Hepatocyte (in vitro differentiated cells): ENCODE results near the gene CNOT6. TPM values are rescaled to one million over a fixed set of nuclear protein-coding genes. Genes with fewer than 3 reads are reported as not detected.

ENCODE experiments used
- DNase-seq: peaks from one replicate; pipeline ENCODE4 v3.0.0-alpha.2; 2016; ENCODE audit warnings: low spot score
- H2AFZ ChIP-seq: fragments of 200-600 bp; sonication (generic); 2 replicates; pipeline ENCODE4 v1.6.0; 2016; ENCODE audit warnings: antibody characterized with exemption, mild to moderate bottlenecking
- H3K27ac ChIP-seq: fragments of 200-600 bp; sonication (generic); 2 replicates; pipeline ENCODE4 v1.5.1; 2016; ENCODE audit warnings: mild to moderate bottlenecking
- H3K27me3 ChIP-seq: fragments of 200-600 bp; sonication (generic); 2 replicates; pipeline ENCODE4 v1.6.1; 2016
- H3K36me3 ChIP-seq: fragments of 200-600 bp; sonication (generic); replicated peaks from 2 replicates; pipeline ENCODE4 v1.5.1; 2016; ENCODE audit warnings: low read depth; ENCODE audit not compliant: insufficient read depth
- H3K4me1 ChIP-seq: fragments of 200-600 bp; sonication (generic); 2 replicates; pipeline ENCODE4 v1.5.1; 2016; ENCODE audit warnings: mild to moderate bottlenecking, moderate library complexity; ENCODE audit not compliant: insufficient read depth
- H3K4me2 ChIP-seq: fragments of 200-600 bp; sonication (generic); 2 replicates; pipeline ENCODE4 v1.6.0; 2016
- H3K4me3 ChIP-seq: fragments of 200-600 bp; sonication (generic); 2 replicates; pipeline ENCODE4 v1.5.1; 2016; ENCODE audit warnings: mild to moderate bottlenecking
- H3K79me2 ChIP-seq: fragments of 200-600 bp; sonication (generic); 2 replicates; pipeline ENCODE4 v1.6.0; 2017; ENCODE audit warnings: mild to moderate bottlenecking
- H3K9me2 ChIP-seq: fragments of 200-600 bp; sonication (generic); replicated peaks from 2 replicates; pipeline ENCODE4 v1.6.0; 2017; ENCODE audit warnings: mild to moderate bottlenecking; ENCODE audit not compliant: insufficient read depth
- H3K9me3 ChIP-seq: fragments of 200-600 bp; sonication (generic); 2 replicates; pipeline ENCODE4 v1.5.1; 2016; ENCODE audit warnings: low read depth, mild to moderate bottlenecking
- H4K20me1 ChIP-seq: fragments of 200-600 bp; sonication (generic); 2 replicates; pipeline ENCODE4 v1.6.0; 2016; ENCODE audit warnings: mild to moderate bottlenecking; ENCODE audit not compliant: insufficient read depth, poor library complexity, severe bottlenecking
- EZH2 ChIP-seq: fragments of 200-600 bp; sonication (generic); IDR thresholded peaks from 2 replicates; pipeline ENCODE4 v1.6.1; 2016; ENCODE audit warnings: antibody characterized with exemption, mild to moderate bottlenecking, borderline replicate concordance
- EZH2phosphoT487 ChIP-seq: fragments of 200-600 bp; sonication (generic); IDR thresholded peaks from one replicate; pipeline ENCODE4 v1.6.1; 2018; ENCODE audit warnings: antibody characterized with exemption, mild to moderate bottlenecking, low read depth, moderate library complexity; ENCODE audit not compliant: unreplicated experiment, severe bottlenecking
- WGBS: methylation state at CpG from one replicate; pipeline ENCODE4 v1.1.6; 2016; ENCODE audit warnings: low lambda C conversion rate; ENCODE audit errors: missing lambda C conversion rate; 5-methylcytosine and 5-hydroxymethylcytosine counted together
- polyA plus RNA-seq: library from polyadenylated mRNA; unstranded; fragments of >200 nt; fragmentation: Nextera tagmentation; extraction: Ambion mirVana; gene quantifications from 2 replicates; pipeline ENCODE4 v1.2.1, GENCODE V29; 2016
- total RNA-seq: library from RNA; depleted of rRNA; stranded (reverse); fragments of >200 nt; gene quantifications from 2 replicates; pipeline ENCODE4 v1.2.3, GENCODE V29; 2014
- TF ChIP-seq, protein P1 (sequence below): fragments of 200-600 bp; sonication (generic); IDR thresholded peaks from 2 replicates; pipeline ENCODE4 v1.5.1; 2016; ENCODE audit warnings: antibody characterized with exemption, mild to moderate bottlenecking; ENCODE audit not compliant: poor library complexity

The CNOT6 gene
- total and polyA plus RNA-seq, 2 experiments from 2014 or later, result 12.0 to 24.1 TPM

DNA sequence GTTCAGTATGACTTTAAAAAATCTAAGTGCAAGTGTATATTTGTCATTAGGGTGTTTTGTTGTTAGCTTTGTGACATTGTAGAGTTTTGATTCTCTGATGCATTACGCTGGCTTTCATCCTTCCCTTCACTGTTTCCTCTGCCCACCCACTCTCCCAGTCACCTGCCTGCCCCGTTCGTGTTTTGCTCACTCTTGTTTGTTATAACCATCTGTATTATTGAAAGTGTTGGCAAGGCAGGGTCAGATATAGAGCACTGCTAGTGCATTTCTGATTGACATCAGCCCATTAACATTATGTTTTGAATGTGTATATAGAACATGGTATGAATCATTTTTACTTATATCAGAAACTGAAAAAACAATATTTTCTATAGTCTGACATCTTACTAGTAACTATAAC lies 69.8 kb downstream of the CNOT6 start:
- Histone ChIP-seq H3K36me3 (no peaks in the 10 kb centered on the region), H3K4me1 (no peaks in the 10 kb centered on the region), H3K9me2 (no peaks in the 10 kb centered on the region), H4K20me1 (peaks cover 4% of the 10 kb centered on the region), H2AFZ (no peak overlapping the region), H3K79me2 (peaks cover 49% of the 10 kb centered on the region), H3K9me3 (no peaks in the 10 kb centered on the region), H3K27me3 (no peaks in the 10 kb centered on the region), H3K4me3 (no peak overlapping the region), H3K4me2 (no peak overlapping the region), H3K27ac (no peak overlapping the region)
- TF ChIP-seq, protein P1, sequence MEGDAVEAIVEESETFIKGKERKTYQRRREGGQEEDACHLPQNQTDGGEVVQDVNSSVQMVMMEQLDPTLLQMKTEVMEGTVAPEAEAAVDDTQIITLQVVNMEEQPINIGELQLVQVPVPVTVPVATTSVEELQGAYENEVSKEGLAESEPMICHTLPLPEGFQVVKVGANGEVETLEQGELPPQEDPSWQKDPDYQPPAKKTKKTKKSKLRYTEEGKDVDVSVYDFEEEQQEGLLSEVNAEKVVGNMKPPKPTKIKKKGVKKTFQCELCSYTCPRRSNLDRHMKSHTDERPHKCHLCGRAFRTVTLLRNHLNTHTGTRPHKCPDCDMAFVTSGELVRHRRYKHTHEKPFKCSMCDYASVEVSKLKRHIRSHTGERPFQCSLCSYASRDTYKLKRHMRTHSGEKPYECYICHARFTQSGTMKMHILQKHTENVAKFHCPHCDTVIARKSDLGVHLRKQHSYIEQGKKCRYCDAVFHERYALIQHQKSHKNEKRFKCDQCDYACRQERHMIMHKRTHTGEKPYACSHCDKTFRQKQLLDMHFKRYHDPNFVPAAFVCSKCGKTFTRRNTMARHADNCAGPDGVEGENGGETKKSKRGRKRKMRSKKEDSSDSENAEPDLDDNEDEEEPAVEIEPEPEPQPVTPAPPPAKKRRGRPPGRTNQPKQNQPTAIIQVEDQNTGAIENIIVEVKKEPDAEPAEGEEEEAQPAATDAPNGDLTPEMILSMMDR, result no peak
- no peak for TF ChIP-seq EZH2
- no peak for TF ChIP-seq EZH2phosphoT487
- no peak for DNase-seq
- 83% methylated on average over 3 of the region's 3 CpGs for WGBS

DNA sequence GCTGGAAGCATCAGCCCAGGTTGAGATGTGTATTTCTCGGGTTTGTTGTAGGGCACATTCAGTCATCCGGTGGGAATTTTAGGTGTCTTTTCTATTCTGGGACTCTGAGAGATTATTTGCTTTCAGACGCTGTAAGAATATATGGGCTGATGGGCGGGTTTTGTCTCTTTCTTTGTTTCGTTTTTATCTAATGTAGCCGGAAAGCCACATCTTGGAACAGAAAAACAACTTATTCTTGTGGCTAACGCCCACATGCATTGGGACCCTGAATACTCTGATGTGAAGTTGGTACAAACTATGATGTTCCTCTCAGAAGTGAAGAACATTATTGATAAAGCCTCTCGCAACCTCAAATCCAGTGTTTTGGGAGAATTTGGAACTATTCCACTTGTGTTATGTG lies 74.7 kb downstream of the CNOT6 start:
- Histone ChIP-seq H3K27ac (no peak overlapping the region), H3K79me2 (peaks cover 10% of the 10 kb centered on the region), H3K9me3 (no peaks in the 10 kb centered on the region), H3K9me2 (no peaks in the 10 kb centered on the region), H3K4me2 (no peak overlapping the region), H3K4me3 (no peak overlapping the region), H3K4me1 (no peaks in the 10 kb centered on the region), H4K20me1 (no peaks in the 10 kb centered on the region), H3K36me3 (no peaks in the 10 kb centered on the region), H3K27me3 (no peaks in the 10 kb centered on the region), H2AFZ (no peak overlapping the region)
- no peak for DNase-seq
- 93% methylated on average over 8 of the region's 8 CpGs for WGBS
- TF ChIP-seq EZH2phosphoT487 (no peak), EZH2 (no peak)
- TF ChIP-seq, protein P1, result no peak

DNA sequence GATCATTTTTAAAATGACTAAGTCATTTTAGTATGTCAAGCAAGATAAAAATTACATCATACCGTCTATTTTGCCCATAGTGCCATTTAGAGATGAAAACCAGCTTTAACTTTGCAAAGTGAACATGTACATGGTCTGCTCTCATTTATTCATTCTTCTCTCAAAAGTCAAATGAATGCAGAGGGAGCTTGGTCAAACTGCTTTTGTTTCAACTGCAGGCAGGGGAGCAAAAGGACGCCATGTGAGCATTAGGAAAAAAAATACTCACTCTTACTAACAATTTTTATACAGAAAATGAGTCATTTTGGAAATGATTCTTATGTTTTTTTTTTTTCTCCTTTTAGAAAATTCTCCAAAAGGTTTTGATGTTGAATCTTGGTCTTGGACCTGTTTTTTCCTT lies 81.4 kb downstream of the CNOT6 start:
- Histone ChIP-seq H2AFZ (no peak overlapping the region), H3K79me2 (no peaks in the 10 kb centered on the region), H3K27ac (no peak overlapping the region), H3K4me2 (no peak overlapping the region), H3K9me3 (no peaks in the 10 kb centered on the region), H3K9me2 (no peaks in the 10 kb centered on the region), H3K36me3 (no peaks in the 10 kb centered on the region), H3K4me1 (no peaks in the 10 kb centered on the region), H3K4me3 (no peak overlapping the region), H4K20me1 (no peaks in the 10 kb centered on the region), H3K27me3 (no peaks in the 10 kb centered on the region)
- WGBS, result 92% methylated on average over 2 of the region's 2 CpGs
- TF ChIP-seq EZH2, result no peak
- no peak for TF ChIP-seq EZH2phosphoT487
- TF ChIP-seq, protein P1, result no peak
- no peak for DNase-seq

DNA sequence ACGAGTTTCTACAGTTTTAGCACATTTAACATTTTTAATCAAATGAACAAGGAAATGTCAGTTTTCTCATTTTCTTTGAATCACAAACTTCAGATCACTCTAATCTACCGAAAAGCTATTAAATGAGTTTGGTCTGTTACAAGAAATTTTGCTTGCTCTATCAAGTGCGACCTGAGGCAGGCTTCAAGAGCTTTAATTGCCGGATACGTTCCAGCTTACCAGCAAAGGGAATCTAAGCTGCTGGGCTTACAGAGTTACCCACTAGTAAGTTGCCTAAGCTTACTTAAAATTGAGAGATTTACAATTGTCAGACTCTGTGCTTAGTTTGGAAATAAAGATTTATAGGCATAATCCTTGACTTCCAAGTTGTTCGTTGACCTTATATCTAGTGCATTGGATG lies 86.5 kb downstream of the CNOT6 start:
- no peaks in the 10 kb centered on the region for H3K9me2 ChIP-seq
- H3K4me3 ChIP-seq, result no peak overlapping the region
- DNase-seq, result no peak
- H3K4me1 ChIP-seq, result no peaks in the 10 kb centered on the region
- no peaks in the 10 kb centered on the region for H4K20me1 ChIP-seq
- TF ChIP-seq EZH2phosphoT487 (no peak), EZH2 (no peak)
- TF ChIP-seq, protein P1, result no peak
- H3K27me3 ChIP-seq, result no peaks in the 10 kb centered on the region
- H2AFZ ChIP-seq, result no peak overlapping the region
- no peaks in the 10 kb centered on the region for H3K9me3 ChIP-seq
- no peak overlapping the region for H3K27ac ChIP-seq
- 80% methylated on average over 6 of the region's 6 CpGs for WGBS
- H3K4me2 ChIP-seq, result no peak overlapping the region
- H3K79me2 ChIP-seq, result no peaks in the 10 kb centered on the region
- no peaks in the 10 kb centered on the region for H3K36me3 ChIP-seq
